Spleen (tissue), 7 donors: ENCODE data around the gene GCLM.

Experiments used
- CTCF ChIP-seq, 11 experiments: fragments of 200-600 bp in 7 of 11; fragments of 450-650 bp in 4 of 11; sonication (generic) in 4 of 11; IDR thresholded peaks in 8 of 11; conservative IDR thresholded peaks in 3 of 11; 1 replicate in 7 of 11; 2 replicates in 4 of 11; pipeline versions ENCODE4 v1.4.0 to v1.8.0; 2016 to 2021; ENCODE audit warnings: antibody characterized with exemption in 11 of 11, inconsistent platforms in 4 of 11, mild to moderate bottlenecking in 1 of 11
- POLR2A ChIP-seq, 3 donors: fragments of 450-650 bp; IDR thresholded peaks; one replicate each; pipeline ENCODE4 v1.5.1; 2017; ENCODE audit warnings: antibody characterized with exemption in 3 of 3, mild to moderate bottlenecking in 1 of 3
- POLR2AphosphoS5 ChIP-seq, 3 donors: sonication (generic); formaldehyde crosslinking; IDR thresholded peaks; one replicate each; pipeline ENCODE4 v1.5.1; 2017; ENCODE audit warnings: antibody characterized with exemption in 3 of 3
- donor health status: DM: no; HTN: no; CAD: no; lungs with moderate emphysema.
- donor health status: DM: no; HTN: no; CAD: no.
- donor health status: DM: no; HTN: no; CAD: no.

- TF ChIP-seq POLR2AphosphoS5 (IDR thresholded peaks at IDR 0.05), result no peak
- no peak for TF ChIP-seq POLR2A (IDR thresholded peaks at IDR 0.05)
- TF ChIP-seq CTCF (IDR thresholded peaks at IDR 0.05 in 8 of 11, conservative IDR thresholded peaks at IDR 0.05 in 3 of 11), result no peak
These were observed 45.1 kb downstream of the GCLM start for GRCh38 chr1:93864175-93864574.
